ENCODE results near the gene TDRD6.

TDRD6 gene

DNA sequence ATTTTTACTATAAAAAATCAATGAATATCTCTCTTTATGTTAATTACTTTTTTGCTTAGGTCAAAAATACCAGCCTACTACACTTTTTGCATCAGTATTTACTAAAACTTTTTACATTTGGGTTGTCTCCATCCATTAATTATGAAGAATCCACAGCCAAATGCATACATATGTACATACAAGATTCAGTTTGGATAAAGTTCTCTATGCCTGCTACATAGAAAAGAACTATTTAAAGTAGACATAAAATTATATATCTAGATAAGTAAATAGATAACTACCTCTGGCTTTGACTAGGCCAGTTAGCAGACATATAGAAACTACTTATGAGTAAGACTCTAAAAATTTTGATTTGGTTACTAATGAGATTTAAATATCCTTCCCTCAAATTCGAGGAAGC lies 12.3 kb downstream of the TDRD6 start:
- Histone ChIP-seq H3K27ac (ENCODE audit: extremely low read depth, low read depth, low read length) (no peak overlapping the region), H3K9me3 (ENCODE audit: control insufficient read depth, insufficient read depth, low read depth, low read length) (no peaks in the 10 kb centered on the region), H3K4me3 (ENCODE audit: low read depth, low read length) (no peak overlapping the region), H3K36me3 (ENCODE audit: control insufficient read depth in 2 of 2, insufficient read depth in 1 of 2, low read length in 2 of 2) (no peaks in the 10 kb centered on the region), H3K4me1 (ENCODE audit: control insufficient read depth, insufficient read depth, low read length) (peaks cover 5% of the 10 kb centered on the region)
- TF ChIP-seq ZNF600 (tag by site-specific recombination; IDR thresholded peaks at IDR 0.05) (no peak), ZNF645 (tag by site-specific recombination; IDR thresholded peaks at IDR 0.05) (no peak), ZNF621 (tag by site-specific recombination; IDR thresholded peaks at IDR 0.05) (no peak), ZNF76 (tag by site-specific recombination; IDR thresholded peaks at IDR 0.05; ENCODE audit: borderline replicate concordance, low read depth) (no peak), ZBTB49 (tag by site-specific recombination; IDR thresholded peaks at IDR 0.05; ENCODE audit: low read depth) (no peak), ZNF701 (tag by site-specific recombination; IDR thresholded peaks at IDR 0.05) (no peak), MYNN (tag by site-specific recombination; IDR thresholded peaks at IDR 0.05; ENCODE audit: borderline replicate concordance) (no peak)
- POLR2A ChIA-PET, result no interaction called here
- CTCF ChIA-PET, result interaction anchor here (0.7 to 1.0 kb wide), 2 partner anchors 80 to 479 kb away, joined by 3 read pairs; no protein-coding TSS in a partner anchor

GRCh38 chr6:46704562-46704961 lies 16.9 kb downstream of the TDRD6 start:
- POLR2A ChIA-PET, result no interaction called here
- Histone ChIP-seq H3K9me3 (ENCODE audit: control insufficient read depth, insufficient read depth, low read depth, low read length) (no peaks in the 10 kb centered on the region), H3K27ac (ENCODE audit: extremely low read depth, low read depth, low read length) (no peak overlapping the region), H3K36me3 (ENCODE audit: control insufficient read depth in 2 of 2, insufficient read depth in 1 of 2, low read length in 2 of 2) (no peaks in the 10 kb centered on the region), H3K4me1 (ENCODE audit: control insufficient read depth, insufficient read depth, low read length) (peaks cover 11% of the 10 kb centered on the region), H3K4me3 (ENCODE audit: low read depth, low read length) (no peak overlapping the region)
- CTCF ChIA-PET, result interaction anchor here (0.7 to 3.6 kb wide), 19 partner anchors 9 to 484 kb away, joined by 3 to 21 read pairs (median 4); no protein-coding TSS in a partner anchor
- TF ChIP-seq ZNF148 (tag by site-specific recombination; IDR thresholded peaks at IDR 0.05; ENCODE audit: borderline replicate concordance) (no peak), ZBTB11 (tag by site-specific recombination; conservative IDR thresholded peaks at IDR 0.05; ENCODE audit: low read depth) (no peak), ZNF23 (tag by site-specific recombination; IDR thresholded peaks at IDR 0.05; ENCODE audit: borderline replicate concordance) (no peak), CTCF (tag by site-specific recombination; IDR thresholded peaks at IDR 0.05) (peak; percentile 24; the same call in 1 of the 2 replicates), ZNF623 (tag by site-specific recombination; IDR thresholded peaks at IDR 0.05) (no peak), GLIS2 (tag by site-specific recombination; IDR thresholded peaks at IDR 0.05) (no peak), ZBTB7A (tag by site-specific recombination; IDR thresholded peaks at IDR 0.05; ENCODE audit: low read depth) (no peak), SALL2 (tag by site-specific recombination; IDR thresholded peaks at IDR 0.05; ENCODE audit: borderline replicate concordance) (no peak), ZNF629 (tag by site-specific recombination; IDR thresholded peaks at IDR 0.05) (no peak), ZNF610 (tag by site-specific recombination; IDR thresholded peaks at IDR 0.05; ENCODE audit: borderline replicate concordance) (no peak), ZNF16 (tag by site-specific recombination; IDR thresholded peaks at IDR 0.05; ENCODE audit: low read depth) (no peak), ZNF660 (tag by site-specific recombination; IDR thresholded peaks at IDR 0.05) (no peak), ZBTB1 (tag by site-specific recombination; IDR thresholded peaks at IDR 0.05) (no peak), ZBTB17 (tag by site-specific recombination; IDR thresholded peaks at IDR 0.05) (peak; percentile 54)
- TF ChIP-seq, protein P1, sequence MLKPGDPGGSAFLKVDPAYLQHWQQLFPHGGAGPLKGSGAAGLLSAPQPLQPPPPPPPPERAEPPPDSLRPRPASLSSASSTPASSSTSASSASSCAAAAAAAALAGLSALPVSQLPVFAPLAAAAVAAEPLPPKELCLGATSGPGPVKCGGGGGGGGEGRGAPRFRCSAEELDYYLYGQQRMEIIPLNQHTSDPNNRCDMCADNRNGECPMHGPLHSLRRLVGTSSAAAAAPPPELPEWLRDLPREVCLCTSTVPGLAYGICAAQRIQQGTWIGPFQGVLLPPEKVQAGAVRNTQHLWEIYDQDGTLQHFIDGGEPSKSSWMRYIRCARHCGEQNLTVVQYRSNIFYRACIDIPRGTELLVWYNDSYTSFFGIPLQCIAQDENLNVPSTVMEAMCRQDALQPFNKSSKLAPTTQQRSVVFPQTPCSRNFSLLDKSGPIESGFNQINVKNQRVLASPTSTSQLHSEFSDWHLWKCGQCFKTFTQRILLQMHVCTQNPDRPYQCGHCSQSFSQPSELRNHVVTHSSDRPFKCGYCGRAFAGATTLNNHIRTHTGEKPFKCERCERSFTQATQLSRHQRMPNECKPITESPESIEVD (tag by site-specific recombination; IDR thresholded peaks at IDR 0.05), result no peak

Measured in HEK293 (cell line).